ENCODE data around the gene HMGN2. TPM values are rescaled to one million over a fixed set of nuclear protein-coding genes. Genes with fewer than 3 reads are reported as not detected.
"Not testable (repeated sequence)": the region's sequence is repeated elsewhere in the genome, so short reads cannot be mapped to it uniquely, and the experiment has no call there.

HMGN2 gene
- total RNA-seq, 1 donor from 2014 or later: 1,041 TPM

- Mint-ChIP-seq H3K4me1 (peaks cover 4% of the 10 kb centered on the region), H3K27me3 (ENCODE audit: low read depth) (no peaks in the 10 kb centered on the region), H3K36me3 (ENCODE audit: low read depth) (no peaks in the 10 kb centered on the region), H3K27ac (ENCODE audit: unreplicated experiment) (no peak overlapping the region), H3K4me3 (peak overlapping the region; percentile 88), H3K9me3 (no peaks in the 10 kb centered on the region)
- no peak for TF ChIP-seq CTCF (conservative IDR thresholded peaks at IDR 0.05)
- DNase-seq (ENCODE audit: low read depth, low spot score): peak; percentile 92
These were observed 28.4 kb downstream of the HMGN2 start for GRCh38 chr1:26500488-26501175.

GRCh38 chr1:26510711-26511110 lies 38.5 kb downstream of the HMGN2 start:
- H3K27me3 Mint-ChIP-seq (ENCODE audit: low read depth); H3K4me1 Mint-ChIP-seq; H3K27ac Mint-ChIP-seq (ENCODE audit: unreplicated experiment): not testable (repeated sequence)

GRCh38 chr1:26515836-26516235 lies 43.6 kb downstream of the HMGN2 start:
- not testable (repeated sequence) for H3K27ac Mint-ChIP-seq (ENCODE audit: unreplicated experiment); H3K4me3 Mint-ChIP-seq; H3K4me1 Mint-ChIP-seq; H3K9me3 Mint-ChIP-seq; H3K36me3 Mint-ChIP-seq (ENCODE audit: low read depth); H3K27me3 Mint-ChIP-seq (ENCODE audit: low read depth); DNase-seq (ENCODE audit: low read depth, low spot score)

More at GRCh38 chr1:26510711-26511110, 38.5 kb downstream of the HMGN2 start:
- H3K36me3 Mint-ChIP-seq (ENCODE audit: low read depth); DNase-seq (ENCODE audit: low read depth, low spot score); H3K9me3 Mint-ChIP-seq; H3K4me3 Mint-ChIP-seq: not testable (repeated sequence)

DNA sequence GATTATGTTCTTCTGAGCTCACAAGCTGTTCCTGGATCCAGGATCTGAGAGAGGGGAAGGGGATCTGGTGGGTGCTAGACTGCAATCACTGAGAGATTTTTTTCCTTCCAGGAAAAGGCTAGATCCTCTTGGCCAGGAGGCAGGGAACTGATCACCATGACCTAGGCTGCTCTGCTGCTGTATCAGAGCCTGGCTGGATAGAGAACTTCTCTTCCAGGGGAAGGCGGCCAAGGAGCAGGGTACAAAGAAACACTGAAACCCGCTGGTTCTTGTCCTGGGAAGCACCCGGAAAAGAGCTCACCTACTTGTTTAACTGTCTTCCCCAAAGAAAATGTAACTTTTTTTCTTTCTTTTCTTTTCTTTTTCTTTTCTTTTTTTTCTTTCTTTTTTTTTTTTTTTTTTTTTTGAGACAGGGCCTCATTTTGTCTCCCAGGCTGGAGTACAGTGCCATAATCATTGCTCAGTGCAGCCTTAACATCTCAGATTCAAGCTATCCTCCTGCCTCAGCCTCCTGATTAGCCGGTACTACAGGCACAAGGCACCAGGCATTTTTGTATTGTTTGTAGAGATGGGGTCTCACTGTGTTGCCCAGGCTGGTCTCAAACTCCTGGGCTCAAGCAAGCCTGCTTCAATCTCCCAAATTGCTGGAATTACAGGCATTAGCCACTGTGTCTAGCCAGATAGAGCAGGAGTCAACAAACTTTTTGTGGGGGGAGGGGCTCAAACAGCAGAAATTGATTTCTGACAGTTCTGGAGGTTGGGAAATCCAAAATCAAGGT lies 44.9 kb downstream of the HMGN2 start:
- no peak for TF ChIP-seq CTCF (conservative IDR thresholded peaks at IDR 0.05)
- DNase-seq (ENCODE audit: low read depth, low spot score): no peak
- Mint-ChIP-seq H3K27ac (ENCODE audit: unreplicated experiment) (no peak overlapping the region), H3K36me3 (ENCODE audit: low read depth) (no peaks in the 10 kb centered on the region), H3K4me3 (no peak overlapping the region), H3K9me3 (peaks cover 3% of the 10 kb centered on the region), H3K4me1 (no peaks in the 10 kb centered on the region), H3K27me3 (ENCODE audit: low read depth) (no peaks in the 10 kb centered on the region)

DNA sequence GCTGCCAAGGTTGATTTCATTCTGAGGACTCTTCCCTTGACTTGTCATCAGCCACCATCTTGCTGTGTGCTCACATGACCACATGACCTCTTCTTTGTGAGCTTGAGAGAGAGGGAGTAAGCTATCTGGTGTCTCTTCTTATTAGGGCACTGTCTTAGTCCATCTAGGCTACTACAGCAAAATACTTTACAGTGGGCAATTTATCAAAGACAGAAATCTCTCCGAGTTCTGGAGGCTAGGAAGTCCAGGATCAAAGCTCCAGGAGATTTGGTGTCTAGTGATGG lies 45.5 kb downstream of the HMGN2 start:
- Mint-ChIP-seq H3K4me1 (no peaks in the 10 kb centered on the region), H3K36me3 (ENCODE audit: low read depth) (no peaks in the 10 kb centered on the region), H3K4me3 (no peak overlapping the region), H3K9me3 (no peaks in the 10 kb centered on the region), H3K27ac (ENCODE audit: unreplicated experiment) (no peak overlapping the region), H3K27me3 (ENCODE audit: low read depth) (no peaks in the 10 kb centered on the region)
- no peak for DNase-seq (ENCODE audit: low read depth, low spot score)
- no peak for TF ChIP-seq CTCF (conservative IDR thresholded peaks at IDR 0.05)

GRCh38 chr1:26518355-26518754 lies 46.1 kb downstream of the HMGN2 start:
- H3K36me3 Mint-ChIP-seq (ENCODE audit: low read depth): no peaks in the 10 kb centered on the region
- no peaks in the 10 kb centered on the region for H3K27me3 Mint-ChIP-seq (ENCODE audit: low read depth)
- H3K9me3 Mint-ChIP-seq: no peaks in the 10 kb centered on the region
- no peak overlapping the region for H3K4me3 Mint-ChIP-seq
- no peak for TF ChIP-seq CTCF (conservative IDR thresholded peaks at IDR 0.05)
- no peaks in the 10 kb centered on the region for H3K4me1 Mint-ChIP-seq
- no peak overlapping the region for H3K27ac Mint-ChIP-seq (ENCODE audit: unreplicated experiment)
- DNase-seq (ENCODE audit: low read depth, low spot score): no peak
